Muscle layer of duodenum (tissue), 2 donors: ENCODE data around the gene PRKCA.
"Not testable (repeated sequence)": the region's sequence is repeated elsewhere in the genome, so short reads cannot be mapped to it uniquely, and the experiment has no call there.

Source experiments
- H3K27ac ChIP-seq: one replicate; pipeline ENCODE4 v1.7.0; 2013; ENCODE audit warnings: mild to moderate bottlenecking, low read length
- H3K27me3 ChIP-seq: one replicate; pipeline ENCODE4 v1.7.0; 2013; ENCODE audit warnings: low read depth, mild to moderate bottlenecking, control low read depth, low read length
- H3K36me3 ChIP-seq, 2 donors: one replicate each; pipeline ENCODE4 v1.7.0; 2013; ENCODE audit warnings: low read length in 2 of 2, control low read depth in 1 of 2, mild to moderate bottlenecking in 1 of 2; ENCODE audit not compliant: insufficient read depth in 2 of 2, control insufficient read depth in 1 of 2
- H3K4me1 ChIP-seq, 2 donors: one replicate each; pipeline ENCODE4 v1.7.0; 2013; ENCODE audit warnings: low read length in 2 of 2, mild to moderate bottlenecking in 2 of 2, control low read depth in 1 of 2, moderate library complexity in 1 of 2; ENCODE audit not compliant: insufficient read depth in 2 of 2, control insufficient read depth in 1 of 2
- H3K4me3 ChIP-seq, 2 donors: one replicate each; pipeline ENCODE4 v1.7.0; 2013; ENCODE audit warnings: low read length in 2 of 2, low read depth in 1 of 2, mild to moderate bottlenecking in 1 of 2
- H3K9me3 ChIP-seq, 2 donors: one replicate each; pipeline ENCODE4 v1.7.0; 2013; ENCODE audit warnings: low read length in 2 of 2, control low read depth in 1 of 2, mild to moderate bottlenecking in 1 of 2; ENCODE audit not compliant: control insufficient read depth in 1 of 2
- donor health status: healthy.

PRKCA gene

DNA sequence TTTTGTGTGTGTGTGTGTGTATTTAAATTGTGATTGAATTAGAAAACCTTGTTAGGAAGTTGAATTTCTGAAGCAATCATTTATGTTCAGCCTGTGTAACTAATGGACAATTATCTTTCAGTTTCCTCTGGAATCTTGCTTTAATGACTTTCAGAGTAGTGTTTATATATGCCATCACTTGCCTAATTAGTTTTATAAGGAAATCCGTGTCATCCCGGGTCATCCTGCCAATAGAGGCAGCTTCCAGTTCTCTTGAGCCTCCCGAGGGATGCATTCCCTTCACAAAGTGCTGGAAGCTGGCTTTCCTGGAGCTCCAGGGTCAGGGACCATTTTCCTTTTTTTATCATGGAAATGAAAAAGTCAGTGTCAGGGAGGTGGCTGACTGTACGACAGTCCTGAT lies 42.9 kb downstream of the PRKCA start:
- Histone ChIP-seq H3K27me3 (no peaks in the 10 kb centered on the region), H3K9me3 (no peaks in the 10 kb centered on the region), H3K4me1 (peaks cover 14 to 37% of the 10 kb centered on the region in 2 donors), H3K4me3 (no peak overlapping the region), H3K27ac (no peak overlapping the region), H3K36me3 (no peaks in the 10 kb centered on the region)

DNA sequence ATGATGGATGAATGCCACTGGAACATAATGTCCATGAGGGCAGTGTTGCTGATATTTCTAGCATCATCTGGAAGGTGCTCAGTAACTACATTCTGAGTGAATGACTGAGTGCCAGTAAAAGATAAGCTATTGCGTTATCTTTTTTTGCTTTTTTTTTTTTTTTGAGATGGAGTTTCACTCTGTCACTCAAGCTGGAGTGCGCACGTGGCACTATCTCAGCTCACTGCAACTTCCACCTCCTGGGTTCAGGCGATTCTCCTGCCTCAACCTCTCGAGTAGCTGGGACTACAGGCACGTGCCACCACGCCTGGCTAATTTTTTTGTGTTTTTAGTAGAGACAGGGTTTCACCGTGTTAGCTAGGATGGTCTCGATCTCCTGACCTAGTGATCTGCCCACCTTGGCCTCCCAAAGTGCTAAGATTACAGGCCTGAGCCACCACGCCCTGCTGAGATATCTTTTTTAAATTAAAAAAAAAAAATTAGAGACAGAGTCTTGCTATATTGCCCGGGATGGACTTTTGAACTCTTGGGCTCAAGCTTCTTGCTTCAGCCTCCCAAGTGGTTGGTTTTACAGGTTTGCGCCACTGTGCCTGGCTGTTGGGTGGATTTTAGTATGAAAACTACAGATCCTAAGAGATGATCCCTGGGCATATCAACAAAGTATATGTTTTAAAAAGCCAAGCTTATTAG lies 43.7 kb downstream of the PRKCA start:
- peaks cover 14 to 28% of the 10 kb centered on the region in 2 donors for H3K4me1 ChIP-seq
- not testable (repeated sequence) for H3K36me3 ChIP-seq, H3K9me3 ChIP-seq, H3K4me3 ChIP-seq, H3K27ac ChIP-seq, H3K27me3 ChIP-seq

DNA sequence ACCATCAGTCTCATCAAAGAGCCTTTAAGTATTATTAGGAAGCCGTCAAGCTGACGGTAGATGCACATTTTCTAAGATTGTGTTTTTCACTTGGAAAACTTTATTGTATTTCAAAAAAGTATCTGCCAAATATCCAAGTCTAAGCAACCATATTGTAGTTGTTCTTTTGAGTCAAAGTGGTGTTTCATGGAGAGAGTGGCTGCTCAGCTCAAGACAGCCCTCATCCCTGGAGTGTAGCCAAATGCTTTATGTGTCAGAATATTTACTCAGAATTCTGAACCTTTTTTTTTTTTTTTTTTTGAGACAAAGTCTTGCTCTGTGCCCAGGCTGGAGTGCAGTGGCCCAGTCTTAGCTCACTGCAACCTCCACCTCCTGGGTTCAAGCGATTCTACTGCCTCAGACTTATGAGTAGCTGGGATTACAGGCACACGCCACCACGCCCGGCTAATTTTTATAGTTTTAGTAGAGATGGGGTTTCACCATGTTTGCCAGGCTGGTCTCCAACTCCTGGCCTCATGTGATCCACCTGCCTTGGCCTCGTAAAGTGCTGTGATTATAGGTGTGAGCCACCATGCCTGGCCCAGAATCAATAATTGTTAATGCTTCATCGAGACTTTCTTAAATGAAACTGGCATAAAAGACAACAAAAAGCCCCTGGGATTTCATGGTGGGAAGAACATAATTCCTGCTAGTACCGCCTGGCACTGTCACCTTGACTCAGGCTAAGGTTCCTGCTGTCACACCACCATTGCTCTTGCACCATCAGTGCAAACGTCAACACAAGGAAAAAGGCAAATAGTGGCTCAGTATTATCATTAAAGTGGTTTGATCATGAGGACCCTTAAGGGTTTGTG lies 45.5 kb downstream of the PRKCA start:
- no peaks in the 10 kb centered on the region for H3K9me3 ChIP-seq
- H3K27me3 ChIP-seq: no peaks in the 10 kb centered on the region
- no peak overlapping the region for H3K27ac ChIP-seq
- H3K4me3 ChIP-seq: no peak overlapping the region
- peaks cover 14 to 27% of the 10 kb centered on the region in 2 donors for H3K4me1 ChIP-seq
- no peaks in the 10 kb centered on the region for H3K36me3 ChIP-seq

GRCh38 chr17:66348584-66349165 lies 46.3 kb downstream of the PRKCA start:
- no peak overlapping the region for H3K4me3 ChIP-seq
- no peaks in the 10 kb centered on the region for H3K27me3 ChIP-seq
- H3K27ac ChIP-seq: peak overlapping the region; percentile 12
- no peaks in the 10 kb centered on the region for H3K36me3 ChIP-seq
- H3K9me3 ChIP-seq: no peaks in the 10 kb centered on the region
- peaks cover 14 to 27% of the 10 kb centered on the region in 2 donors for H3K4me1 ChIP-seq

DNA sequence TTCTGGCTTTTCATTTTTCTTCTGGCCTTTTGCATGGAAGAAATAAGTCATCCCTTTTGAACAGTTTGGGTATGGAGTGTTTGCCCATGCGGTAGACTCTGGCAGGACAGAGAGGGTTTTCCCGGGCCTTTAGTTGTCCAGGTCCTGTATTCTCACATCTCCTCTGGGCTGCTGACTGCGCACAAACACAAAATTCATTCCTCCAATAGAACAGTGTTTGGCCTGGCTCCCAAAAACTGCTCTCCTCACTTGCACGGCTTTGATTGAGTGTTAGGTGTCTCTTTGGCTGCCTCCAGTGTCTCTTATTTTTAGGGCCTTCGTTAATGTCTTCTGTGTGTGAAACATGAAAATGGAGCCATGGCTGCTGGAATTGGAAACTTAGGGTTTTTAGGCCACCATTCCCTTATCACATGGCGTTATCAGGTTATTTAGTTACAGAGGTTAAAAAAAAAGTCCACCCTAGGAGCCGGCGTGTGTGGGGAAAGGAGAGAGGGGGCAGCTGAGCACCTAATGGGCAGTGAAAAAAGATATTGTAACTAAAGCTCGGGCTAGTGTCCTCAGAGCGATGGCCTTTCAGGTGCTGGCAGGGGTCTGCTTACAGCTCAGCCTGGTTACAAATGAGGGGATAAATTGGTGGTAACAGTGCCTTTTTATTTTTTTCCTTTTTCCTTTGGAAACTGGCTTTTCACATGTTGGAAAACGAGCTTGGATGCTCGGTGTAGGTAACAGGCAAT lies 47.3 kb downstream of the PRKCA start:
- H3K4me3 ChIP-seq: no peak overlapping the region
- no peak overlapping the region for H3K27ac ChIP-seq
- no peaks in the 10 kb centered on the region for H3K36me3 ChIP-seq

GRCh38 chr17:66350576-66350975 lies 48.2 kb downstream of the PRKCA start:
- H3K27me3 ChIP-seq, H3K4me3 ChIP-seq, H3K36me3 ChIP-seq, H3K9me3 ChIP-seq: not testable (repeated sequence)
- H3K4me1 ChIP-seq: peaks cover 9 to 34% of the 10 kb centered on the region in 2 donors
- H3K27ac ChIP-seq: peak overlapping the region; percentile 42

More for the DNA sequence above, 47.3 kb downstream of the PRKCA start:
- Histone ChIP-seq H3K27me3 (no peaks in the 10 kb centered on the region), H3K4me1 (peaks cover 14 to 34% of the 10 kb centered on the region in 2 donors), H3K9me3 (no peaks in the 10 kb centered on the region)

DNA sequence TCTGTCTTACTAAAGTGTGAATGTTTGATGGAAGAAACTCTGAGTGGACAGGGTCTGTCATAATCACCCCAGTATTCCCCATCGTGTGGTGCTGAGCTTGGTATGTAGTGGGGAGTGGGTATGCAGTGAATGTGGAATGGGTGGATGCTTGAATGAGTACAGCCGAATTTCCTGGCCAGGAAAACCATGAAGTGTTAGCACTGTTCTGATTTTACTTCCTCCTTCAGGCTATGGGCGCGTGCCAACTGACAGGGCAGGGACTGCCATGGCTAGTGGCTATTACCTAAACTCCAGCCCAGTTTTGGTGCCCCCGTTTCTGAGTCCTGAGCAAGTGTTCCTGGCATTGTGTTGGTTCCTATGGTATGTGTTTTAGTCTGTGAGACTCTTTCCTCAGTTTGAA lies 48.6 kb downstream of the PRKCA start:
- Histone ChIP-seq H3K4me3 (no peak overlapping the region), H3K27me3 (no peaks in the 10 kb centered on the region), H3K9me3 (no peaks in the 10 kb centered on the region), H3K4me1 (peaks cover 9 to 33% of the 10 kb centered on the region in 2 donors), H3K27ac (peak overlapping the region; percentile 42), H3K36me3 (no peaks in the 10 kb centered on the region)

DNA sequence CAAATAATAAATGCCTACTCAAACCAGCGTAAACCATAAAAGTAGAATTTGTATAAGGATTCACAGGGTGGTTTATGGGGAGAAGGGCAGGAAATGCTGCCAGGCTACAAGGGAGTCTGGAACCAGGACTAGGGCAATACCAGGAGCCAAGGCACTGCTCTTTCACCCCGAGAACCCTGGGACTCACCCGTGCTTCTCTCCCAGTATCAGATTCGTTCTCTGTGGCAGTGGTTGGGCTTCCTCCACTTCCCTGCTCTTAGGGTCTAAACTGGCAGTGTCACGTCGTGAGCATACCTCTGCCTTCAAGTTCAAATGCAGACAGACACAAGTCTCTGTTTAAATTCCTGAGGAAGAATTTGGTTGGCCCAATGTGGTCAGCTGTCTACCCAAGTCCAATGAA lies 49.3 kb downstream of the PRKCA start:
- no peak overlapping the region for H3K27ac ChIP-seq
- H3K4me1 ChIP-seq: peaks cover 9 to 33% of the 10 kb centered on the region in 2 donors
- no peaks in the 10 kb centered on the region for H3K27me3 ChIP-seq
- H3K4me3 ChIP-seq: no peak overlapping the region
- H3K9me3 ChIP-seq: no peaks in the 10 kb centered on the region
- no peaks in the 10 kb centered on the region for H3K36me3 ChIP-seq

DNA sequence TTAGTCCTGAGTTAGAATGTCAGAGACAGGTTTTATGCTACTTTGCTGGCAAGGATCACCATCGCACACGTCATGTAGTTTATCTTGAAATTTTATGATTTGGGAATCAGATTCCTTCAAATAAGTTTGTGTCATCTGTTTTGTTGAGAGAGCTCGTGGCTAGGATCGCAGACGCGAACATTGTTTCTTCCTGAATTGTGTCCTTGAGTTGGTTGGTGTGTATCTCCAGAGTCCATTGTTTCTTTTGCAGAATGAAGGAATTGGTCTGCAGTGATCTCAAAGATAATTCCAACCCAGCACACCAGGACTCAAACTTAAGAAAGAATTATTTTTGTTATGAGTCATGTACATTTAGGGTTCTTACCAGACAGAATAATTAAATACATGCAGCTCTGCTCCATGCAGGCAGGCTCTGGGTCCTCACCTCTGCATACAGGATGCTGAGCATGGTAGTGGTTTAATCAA lies 51.6 kb downstream of the PRKCA start:
- H3K9me3 ChIP-seq: no peaks in the 10 kb centered on the region
- H3K36me3 ChIP-seq: no peaks in the 10 kb centered on the region
- H3K4me3 ChIP-seq: no peak overlapping the region
- H3K27me3 ChIP-seq: no peaks in the 10 kb centered on the region
- H3K27ac ChIP-seq: no peak overlapping the region
- peaks cover 7 to 25% of the 10 kb centered on the region in 2 donors for H3K4me1 ChIP-seq

GRCh38 chr17:66354472-66354871 lies 52.1 kb downstream of the PRKCA start:
- H3K4me3 ChIP-seq: no peak overlapping the region
- no peaks in the 10 kb centered on the region for H3K27me3 ChIP-seq
- peaks cover 2 to 20% of the 10 kb centered on the region in 2 donors for H3K4me1 ChIP-seq
- H3K27ac ChIP-seq: no peak overlapping the region
- no peaks in the 10 kb centered on the region for H3K9me3 ChIP-seq
- no peaks in the 10 kb centered on the region for H3K36me3 ChIP-seq

- no peak overlapping the region for H3K27ac ChIP-seq
- H3K9me3 ChIP-seq: no peaks in the 10 kb centered on the region
- no peaks in the 10 kb centered on the region for H3K36me3 ChIP-seq
- H3K27me3 ChIP-seq: no peaks in the 10 kb centered on the region
- H3K4me1 ChIP-seq: peaks cover 0 to 16% of the 10 kb centered on the region in 2 donors
- H3K4me3 ChIP-seq: no peak overlapping the region
These were observed 52.6 kb downstream of the PRKCA start for GRCh38 chr17:66354981-66355380.
